GM10248 (cell line): ENCODE results near the gene GAS7.

Experiments used
- CTCF ChIA-PET: fragments of 300-600 bp; sonication (Branson Sonifier 250); formaldehyde crosslinking; extraction: SDS; loops from one replicate; lab custom pipeline; 2021; ENCODE audit warnings: antibody characterized with exemption; lab: Yijun Ruan, JAX
- POLR2A ChIA-PET: fragments of 350-650 bp; sonication (Branson Sonifier 250); formaldehyde crosslinking; extraction: SDS; loops from one replicate; lab custom pipeline; 2020; ENCODE audit warnings: antibody characterized with exemption; lab: Yijun Ruan, JAX
- DNase-seq: peaks from one replicate; pipeline ENCODE4 v3.0.0; 2012; ENCODE audit errors: extremely low spot score
- TF ChIP-seq, protein P1 (sequence below): IDR thresholded peaks from 2 replicates; pipeline ENCODE4 v1.5.1; 2012; ENCODE audit warnings: mild to moderate bottlenecking, low read depth; ENCODE audit errors: extremely low read depth, missing control alignments, control extremely low read depth

GAS7 gene

GRCh38 chr17:10072556-10073425 is 125.6 kb downstream of the GAS7 start:
- ChIA-PET POLR2A (interaction anchor here (0.7 kb wide), 1 partner anchor 129 kb away, joined by 3 read pairs; no protein-coding TSS in a partner anchor), CTCF (interaction anchor here (0.8 to 2.1 kb wide), 3 partner anchors 8 to 25 kb away, joined by 4 to 6 read pairs (median 4); no protein-coding TSS in a partner anchor)
- TF ChIP-seq, protein P1, sequence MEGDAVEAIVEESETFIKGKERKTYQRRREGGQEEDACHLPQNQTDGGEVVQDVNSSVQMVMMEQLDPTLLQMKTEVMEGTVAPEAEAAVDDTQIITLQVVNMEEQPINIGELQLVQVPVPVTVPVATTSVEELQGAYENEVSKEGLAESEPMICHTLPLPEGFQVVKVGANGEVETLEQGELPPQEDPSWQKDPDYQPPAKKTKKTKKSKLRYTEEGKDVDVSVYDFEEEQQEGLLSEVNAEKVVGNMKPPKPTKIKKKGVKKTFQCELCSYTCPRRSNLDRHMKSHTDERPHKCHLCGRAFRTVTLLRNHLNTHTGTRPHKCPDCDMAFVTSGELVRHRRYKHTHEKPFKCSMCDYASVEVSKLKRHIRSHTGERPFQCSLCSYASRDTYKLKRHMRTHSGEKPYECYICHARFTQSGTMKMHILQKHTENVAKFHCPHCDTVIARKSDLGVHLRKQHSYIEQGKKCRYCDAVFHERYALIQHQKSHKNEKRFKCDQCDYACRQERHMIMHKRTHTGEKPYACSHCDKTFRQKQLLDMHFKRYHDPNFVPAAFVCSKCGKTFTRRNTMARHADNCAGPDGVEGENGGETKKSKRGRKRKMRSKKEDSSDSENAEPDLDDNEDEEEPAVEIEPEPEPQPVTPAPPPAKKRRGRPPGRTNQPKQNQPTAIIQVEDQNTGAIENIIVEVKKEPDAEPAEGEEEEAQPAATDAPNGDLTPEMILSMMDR: no peak
- DNase-seq: no peak

DNA sequence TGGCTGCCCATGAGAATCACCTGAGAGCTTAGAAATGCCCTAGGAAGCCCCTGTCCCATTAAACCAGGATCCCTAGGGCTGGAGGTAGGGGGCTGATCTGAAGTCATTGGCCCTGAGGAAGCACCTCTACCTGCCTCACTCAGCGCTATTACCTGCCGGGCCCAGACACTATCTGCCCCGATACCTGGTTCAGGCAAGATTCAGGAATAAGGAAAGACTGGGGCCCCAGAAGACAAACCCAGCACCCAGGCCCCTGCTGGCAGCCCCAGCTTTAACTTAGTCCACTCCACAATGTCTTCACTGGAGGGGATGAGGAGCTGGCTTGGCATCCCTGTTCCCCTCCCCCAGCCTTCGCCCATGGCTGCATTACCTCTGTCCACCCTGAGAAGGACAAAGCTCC is 126.3 kb downstream of the GAS7 start:
- ChIA-PET POLR2A (interaction anchor here (0.7 kb wide), 1 partner anchor 128 kb away, joined by 3 read pairs; no protein-coding TSS in a partner anchor), CTCF (no interaction called here)
- TF ChIP-seq, protein P1: no peak
- no peak for DNase-seq

DNA sequence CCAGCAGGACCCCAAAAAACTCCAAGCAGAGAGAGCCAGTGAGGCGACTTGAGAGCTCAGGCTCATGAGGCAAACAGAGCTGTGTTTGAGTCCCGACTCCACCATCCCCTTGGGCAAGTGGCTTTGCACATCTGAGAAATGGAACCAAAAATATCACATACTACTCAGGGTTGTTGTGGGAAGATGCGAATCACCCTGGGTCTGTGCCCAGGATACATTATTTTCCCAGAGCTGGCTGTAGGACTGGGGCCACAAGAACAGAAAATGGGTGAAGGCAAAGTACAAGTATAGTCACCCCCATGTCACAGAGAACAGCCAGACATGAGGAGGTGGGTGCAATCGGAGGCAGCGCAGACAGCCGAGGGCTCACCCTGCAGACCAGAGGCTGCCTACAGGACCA is 127.3 kb downstream of the GAS7 start:
- DNase-seq: no peak
- POLR2A ChIA-PET: interaction anchor here (0.6 kb wide), 1 partner anchor 30 kb away, joined by 7 read pairs; no protein-coding TSS in a partner anchor
- TF ChIP-seq, protein P1: no peak
- CTCF ChIA-PET: no interaction called here

- CTCF ChIA-PET: no interaction called here
- TF ChIP-seq, protein P1: no peak
- POLR2A ChIA-PET: no interaction called here
- DNase-seq: no peak
Measured at GRCh38 chr17:10070690-10071089, 127.7 kb downstream of the GAS7 start.

- no peak for DNase-seq
- ChIA-PET CTCF (interaction anchor here (0.8 kb wide), 1 partner anchor 18 kb away, joined by 4 read pairs; no protein-coding TSS in a partner anchor), POLR2A (no interaction called here)
- TF ChIP-seq, protein P1: no peak
Measured at GRCh38 chr17:10069301-10069700, 129.1 kb downstream of the GAS7 start.

GRCh38 chr17:10067446-10068143 is 130.8 kb downstream of the GAS7 start:
- POLR2A ChIA-PET: no interaction called here
- TF ChIP-seq, protein P1: no peak
- CTCF ChIA-PET: no interaction called here

More at GRCh38 chr17:10067446-10068143, 130.8 kb downstream of the GAS7 start:
- no peak for DNase-seq
